MCF 10A (cell line): ENCODE measurements around the gene SLC38A10. TPM values are rescaled to one million over a fixed set of nuclear protein-coding genes. Genes with fewer than 3 reads are reported as not detected.

Source experiments
- BruUV-seq: library from RNA; stranded (reverse); fragments of 400-500 nt; replicated peaks from 2 replicates; lab custom pipeline; 2021; lab: Mats Ljungman, UMichigan
- CTCF ChIA-PET: fragments of 300-600 bp; sonication (Branson Sonifier 250); formaldehyde crosslinking; extraction: SDS; loops from one replicate; lab custom pipeline; 2021; ENCODE audit warnings: antibody characterized with exemption, inconsistent platforms; lab: Yijun Ruan, JAX
- POLR2A ChIA-PET: fragments of 300-600, 350-650 bp; sonication (Branson Sonifier 250); formaldehyde crosslinking; extraction: SDS; loops from one replicate; lab custom pipeline; 2020; ENCODE audit warnings: antibody characterized with exemption, inconsistent platforms; lab: Yijun Ruan, JAX
- DNase-seq: peaks from one replicate; pipeline ENCODE4 v3.0.0-alpha.2; 2018; ENCODE audit not compliant: unreplicated experiment
- H3K27ac Mint-ChIP-seq: one replicate; pipeline ENCODE4 v1.8.0; 2022; ENCODE audit warnings: mild to moderate bottlenecking, low read depth, mixed read lengths; ENCODE audit not compliant: unreplicated experiment
- H3K27me3 Mint-ChIP-seq: one replicate; pipeline ENCODE4 v1.8.0; 2022; ENCODE audit warnings: mixed read lengths; ENCODE audit not compliant: insufficient read depth, unreplicated experiment
- H3K36me3 Mint-ChIP-seq: one replicate; pipeline ENCODE4 v1.8.0; 2022; ENCODE audit warnings: mild to moderate bottlenecking, moderate library complexity, mixed read lengths; ENCODE audit not compliant: insufficient read depth, unreplicated experiment
- H3K4me1 Mint-ChIP-seq: one replicate; pipeline ENCODE4 v1.8.0; 2022; ENCODE audit warnings: mixed read lengths; ENCODE audit not compliant: insufficient read depth, unreplicated experiment
- H3K4me3 Mint-ChIP-seq: one replicate; pipeline ENCODE4 v1.8.0; 2022; ENCODE audit warnings: mild to moderate bottlenecking, moderate library complexity, mixed read lengths; ENCODE audit not compliant: unreplicated experiment
- H3K9me3 Mint-ChIP-seq: one replicate; pipeline ENCODE4 v1.8.0; 2022; ENCODE audit warnings: mixed read lengths; ENCODE audit not compliant: unreplicated experiment
- CTCF ChIP-seq: fragments of 200-600 bp; IDR thresholded peaks from one replicate; pipeline ENCODE4 v1.8.0; 2022; ENCODE audit warnings: antibody characterized with exemption, mild to moderate bottlenecking; ENCODE audit not compliant: unreplicated experiment
- intact Hi-C: fragments of 100-400 bp; cut with micrococcal nuclease; formaldehyde crosslinking; loops from 2 replicates; pipeline ENCODE4 v1.14.1; 2022
- total RNA-seq: library from RNA; stranded (reverse); gene quantifications from 2 replicates; pipeline ENCODE4 v1.2.3, GENCODE V29; 2022

The SLC38A10 gene
- total RNA-seq, 1 experiment from 2014 or later: 98.2 TPM

DNA sequence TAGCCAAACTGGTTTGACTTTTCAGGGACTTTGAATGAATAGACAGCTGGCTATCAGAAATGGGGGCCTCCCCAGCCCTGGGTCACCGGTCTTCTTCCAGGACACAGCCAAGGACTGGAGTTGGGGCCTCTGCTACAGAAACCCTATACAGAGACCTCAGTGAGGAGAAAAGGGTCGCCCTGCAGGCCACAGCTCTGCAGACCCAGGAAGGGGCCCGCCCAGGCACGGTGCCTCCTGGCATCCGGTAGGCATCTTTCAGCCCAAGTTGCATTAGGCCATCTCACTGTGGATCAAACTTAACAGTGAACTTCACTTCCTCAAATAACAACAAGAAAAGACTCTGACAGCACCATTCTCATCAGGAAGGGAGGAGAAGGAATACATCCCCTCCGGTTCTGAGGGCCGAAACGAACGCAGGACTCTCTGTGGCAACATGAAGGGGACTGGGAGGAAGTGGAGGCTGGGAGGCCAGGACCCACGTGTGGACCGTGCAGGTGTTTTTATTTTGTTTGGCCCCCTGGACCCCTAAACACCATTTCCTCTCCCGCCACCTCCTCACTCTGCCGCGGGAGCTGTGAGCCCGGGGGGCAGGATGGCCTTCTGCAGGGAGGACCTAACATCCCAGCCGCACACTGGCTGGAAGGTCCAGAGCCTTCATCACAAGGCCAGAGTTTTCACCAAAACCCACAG is 7.2 kb downstream of the SLC38A10 start:
- Mint-ChIP-seq H3K4me3 (no peak overlapping the region), H3K36me3 (peaks cover 42% of the 10 kb centered on the region), H3K27ac (no peak overlapping the region), H3K9me3 (no peaks in the 10 kb centered on the region), H3K27me3 (no peaks in the 10 kb centered on the region), H3K4me1 (peaks cover 4% of the 10 kb centered on the region)
- TF ChIP-seq CTCF: no peak
- intact Hi-C loops: no loop called here
- no peak for DNase-seq
- ChIA-PET CTCF (interaction anchor here (0.6 kb wide), 2 partner anchors 78 to 107 kb away, joined by 3 read pairs; no protein-coding TSS in a partner anchor), POLR2A (no interaction called here)
- BruUV-seq: no TSS peak

- H3K9me3 Mint-ChIP-seq: no peaks in the 10 kb centered on the region
- intact Hi-C loops: no loop called here
- H3K36me3 Mint-ChIP-seq: peaks cover 42% of the 10 kb centered on the region
- DNase-seq: no peak
- no peak for TF ChIP-seq CTCF
- H3K4me1 Mint-ChIP-seq: peaks cover 4% of the 10 kb centered on the region
- ChIA-PET CTCF (interaction anchor here (0.6 to 0.9 kb wide), 2 partner anchors 22 to 79 kb away, joined by 3 read pairs; no protein-coding TSS in a partner anchor), POLR2A (no interaction called here)
- no TSS peak for BruUV-seq
- H3K4me3 Mint-ChIP-seq: no peak overlapping the region
- no peaks in the 10 kb centered on the region for H3K27me3 Mint-ChIP-seq
- no peak overlapping the region for H3K27ac Mint-ChIP-seq
Measured at GRCh38 chr17:81287152-81287551, 8.0 kb downstream of the SLC38A10 start.

DNA sequence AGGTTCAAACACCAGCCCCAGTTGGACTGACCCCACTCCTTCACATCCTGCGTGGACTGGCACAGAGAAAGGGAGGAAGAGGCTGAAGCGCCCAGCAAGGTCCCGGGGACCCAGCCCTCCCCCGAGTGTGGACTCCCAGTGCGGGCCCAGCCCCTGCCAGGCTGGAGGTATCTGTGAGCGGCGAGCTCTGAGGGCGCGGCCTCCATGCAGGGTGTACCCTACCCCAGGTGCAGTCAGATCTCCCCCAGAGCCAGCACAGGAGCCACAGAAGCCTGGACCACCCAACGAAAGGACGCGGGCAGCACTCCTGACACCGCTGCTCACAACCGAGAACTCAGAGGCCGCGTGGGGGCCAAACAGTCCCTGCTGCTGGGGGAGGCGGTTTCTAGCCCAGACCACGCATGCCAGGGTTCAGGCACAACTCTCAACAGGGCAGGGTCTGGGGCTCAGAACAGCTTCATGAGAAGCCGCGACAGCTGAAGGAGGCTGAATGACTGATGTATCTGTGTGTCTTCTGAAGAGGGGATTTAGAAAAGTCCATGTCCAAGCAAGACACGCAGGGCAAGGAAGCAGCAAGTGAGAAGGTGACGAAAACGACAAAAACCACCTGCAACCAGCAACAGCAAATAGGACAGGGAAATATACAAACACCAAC is 8.5 kb downstream of the SLC38A10 start:
- intact Hi-C loops: no loop called here
- Mint-ChIP-seq H3K27me3 (no peaks in the 10 kb centered on the region), H3K36me3 (peaks cover 40% of the 10 kb centered on the region), H3K27ac (no peak overlapping the region), H3K4me3 (no peak overlapping the region), H3K4me1 (peaks cover 2% of the 10 kb centered on the region), H3K9me3 (no peaks in the 10 kb centered on the region)
- BruUV-seq: no TSS peak
- CTCF ChIA-PET: interaction anchor here (0.9 kb wide), 1 partner anchor 23 kb away, joined by 3 read pairs; no protein-coding TSS in a partner anchor
- TF ChIP-seq CTCF: no peak
- POLR2A ChIA-PET: no interaction called here
- DNase-seq: no peak

DNA sequence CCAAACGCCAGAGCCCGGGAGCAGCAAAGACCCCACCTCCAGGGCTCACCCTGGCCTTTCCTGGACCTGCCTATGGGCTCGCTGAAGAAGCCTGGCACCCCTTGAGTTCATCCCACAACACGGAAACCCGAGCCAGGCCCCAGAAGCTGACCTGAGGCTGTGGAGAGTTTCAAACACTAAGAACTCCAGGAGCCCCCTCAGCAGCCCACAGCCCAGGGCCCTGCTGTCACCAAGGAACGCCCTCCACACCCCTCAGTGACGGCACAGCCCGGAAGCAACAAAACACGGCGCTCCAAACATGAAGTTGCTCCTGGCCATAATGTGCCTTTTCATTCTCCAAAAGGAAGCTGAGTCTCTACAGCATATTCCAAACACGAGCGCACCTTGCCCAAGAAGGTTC is 9.2 kb downstream of the SLC38A10 start:
- BruUV-seq: no TSS peak
- Mint-ChIP-seq H3K27me3 (no peaks in the 10 kb centered on the region), H3K27ac (no peak overlapping the region), H3K9me3 (no peaks in the 10 kb centered on the region), H3K4me3 (no peak overlapping the region), H3K36me3 (peaks cover 33% of the 10 kb centered on the region), H3K4me1 (no peaks in the 10 kb centered on the region)
- ChIA-PET POLR2A (no interaction called here), CTCF (no interaction called here)
- no peak for TF ChIP-seq CTCF
- intact Hi-C loops: no loop called here
- no peak for DNase-seq
